ENCODE data around the gene NDP. TPM values are rescaled to one million over a fixed set of nuclear protein-coding genes. Genes with fewer than 3 reads are reported as not detected.

Gene NDP
- total RNA-seq, 1 donor from 2014 or later = 3.7 TPM

- Histone ChIP-seq H3K4me1 (no peaks in the 10 kb centered on the region), H3K9me3 (peaks cover 4% of the 10 kb centered on the region), H3K4me3 (no peak overlapping the region), H3K27ac (no peak overlapping the region), H3K36me3 (no peaks in the 10 kb centered on the region), H3K27me3 (no peaks in the 10 kb centered on the region)
- DNase-seq (ENCODE audit: extremely low spot score in 2 of 2) = no peak
- TF ChIP-seq CTCF (IDR thresholded peaks at IDR 0.05) (no peak), POLR2AphosphoS5 (IDR thresholded peaks at IDR 0.05; ENCODE audit: insufficient read depth in 1 of 2, low read depth in 1 of 2) (no peak), POLR2A (IDR thresholded peaks at IDR 0.05) (no peak)
- intact Hi-C loops (cut with DNase I) = no loop called here
These were observed 8.3 kb downstream of the NDP start for GRCh38 chrX:43964936-43965335.

GRCh38 chrX:43963726-43964125 lies 9.5 kb downstream of the NDP start:
- Histone ChIP-seq H3K4me3 (no peak overlapping the region), H3K27me3 (no peaks in the 10 kb centered on the region), H3K4me1 (no peaks in the 10 kb centered on the region), H3K36me3 (no peaks in the 10 kb centered on the region), H3K27ac (no peak overlapping the region), H3K9me3 (peaks cover 4% of the 10 kb centered on the region)
- no peak for DNase-seq (ENCODE audit: extremely low spot score in 2 of 2)
- no peak for TF ChIP-seq CTCF (IDR thresholded peaks at IDR 0.05)
- TF ChIP-seq POLR2AphosphoS5 (IDR thresholded peaks at IDR 0.05; ENCODE audit: insufficient read depth in 1 of 2, low read depth in 1 of 2) = no peak
- no peak for TF ChIP-seq POLR2A (IDR thresholded peaks at IDR 0.05)
- intact Hi-C loops (cut with DNase I) = no loop called here

- Histone ChIP-seq H3K4me1 (no peaks in the 10 kb centered on the region), H3K27me3 (no peaks in the 10 kb centered on the region), H3K9me3 (peaks cover 4% of the 10 kb centered on the region), H3K27ac (no peak overlapping the region), H3K4me3 (no peak overlapping the region), H3K36me3 (no peaks in the 10 kb centered on the region)
- DNase-seq (ENCODE audit: extremely low spot score in 2 of 2) = no peak
- intact Hi-C loops (cut with DNase I) = no loop called here
- TF ChIP-seq CTCF (IDR thresholded peaks at IDR 0.05) = no peak
- TF ChIP-seq POLR2AphosphoS5 (IDR thresholded peaks at IDR 0.05; ENCODE audit: insufficient read depth in 1 of 2, low read depth in 1 of 2) = no peak
- no peak for TF ChIP-seq POLR2A (IDR thresholded peaks at IDR 0.05)
These were observed 10.6 kb downstream of the NDP start for GRCh38 chrX:43962636-43963035.

GRCh38 chrX:43961699-43962098 lies 11.5 kb downstream of the NDP start:
- Histone ChIP-seq H3K27ac (no peak overlapping the region), H3K4me3 (no peak overlapping the region), H3K9me3 (peaks cover 4% of the 10 kb centered on the region), H3K36me3 (no peaks in the 10 kb centered on the region), H3K27me3 (no peaks in the 10 kb centered on the region), H3K4me1 (no peaks in the 10 kb centered on the region)
- no peak for DNase-seq (ENCODE audit: extremely low spot score in 2 of 2)
- intact Hi-C loops (cut with DNase I) = no loop called here
- TF ChIP-seq CTCF (IDR thresholded peaks at IDR 0.05) (no peak), POLR2A (IDR thresholded peaks at IDR 0.05) (no peak), POLR2AphosphoS5 (IDR thresholded peaks at IDR 0.05; ENCODE audit: insufficient read depth in 1 of 2, low read depth in 1 of 2) (no peak)

- intact Hi-C loops (cut with DNase I) = no loop called here
- Histone ChIP-seq H3K4me1 (no peaks in the 10 kb centered on the region), H3K36me3 (no peaks in the 10 kb centered on the region), H3K27ac (no peak overlapping the region), H3K4me3 (no peak overlapping the region), H3K27me3 (no peaks in the 10 kb centered on the region), H3K9me3 (peaks cover 4% of the 10 kb centered on the region)
- no peak for DNase-seq (ENCODE audit: extremely low spot score in 2 of 2)
- TF ChIP-seq CTCF (IDR thresholded peaks at IDR 0.05) = peak; percentile 29 to 82 (median 46)
- TF ChIP-seq POLR2AphosphoS5 (IDR thresholded peaks at IDR 0.05; ENCODE audit: insufficient read depth in 1 of 2, low read depth in 1 of 2) = no peak
These were observed 14.7 kb downstream of the NDP start for GRCh38 chrX:43958529-43958928.
